HEK293T (cell line): ENCODE data around the gene ICOS.

Experiments
- ARNT ChIP-seq: fragments of 450-650 bp; IDR thresholded peaks from 2 replicates; pipeline ENCODE4 v1.6.1; 2017; ENCODE audit warnings: mild to moderate bottlenecking
- BHLHE40 ChIP-seq: fragments of 450-650 bp; IDR thresholded peaks from 2 replicates; pipeline ENCODE4 v1.6.1; 2016; ENCODE audit warnings: mild to moderate bottlenecking, moderate library complexity, borderline replicate concordance
- FOXA1 ChIP-seq: fragments of 450-650 bp; IDR thresholded peaks from 2 replicates; pipeline ENCODE4 v1.6.1; 2016; ENCODE audit warnings: mild to moderate bottlenecking
- FOXK2 ChIP-seq: fragments of 450-650 bp; IDR thresholded peaks from 2 replicates; pipeline ENCODE4 v1.6.1; 2016; ENCODE audit warnings: mild to moderate bottlenecking
- FOXM1 ChIP-seq: fragments of 450-650 bp; IDR thresholded peaks from 2 replicates; pipeline ENCODE4 v1.6.1; 2017; ENCODE audit warnings: mild to moderate bottlenecking, borderline replicate concordance
- L3MBTL2 ChIP-seq: fragments of 450-650 bp; conservative IDR thresholded peaks from 2 replicates; pipeline ENCODE4 v1.6.1; 2016; ENCODE audit warnings: mild to moderate bottlenecking
- SP1 ChIP-seq: fragments of 450-650 bp; IDR thresholded peaks from 2 replicates; pipeline ENCODE4 v1.6.1; 2017
- SUZ12 ChIP-seq: fragments of 450-650 bp; IDR thresholded peaks from 2 replicates; pipeline ENCODE4 v1.6.1; 2016; ENCODE audit warnings: mild to moderate bottlenecking
- ZNF384 ChIP-seq: fragments of 450-650 bp; IDR thresholded peaks from 2 replicates; pipeline ENCODE4 v1.6.1; 2016

DNA sequence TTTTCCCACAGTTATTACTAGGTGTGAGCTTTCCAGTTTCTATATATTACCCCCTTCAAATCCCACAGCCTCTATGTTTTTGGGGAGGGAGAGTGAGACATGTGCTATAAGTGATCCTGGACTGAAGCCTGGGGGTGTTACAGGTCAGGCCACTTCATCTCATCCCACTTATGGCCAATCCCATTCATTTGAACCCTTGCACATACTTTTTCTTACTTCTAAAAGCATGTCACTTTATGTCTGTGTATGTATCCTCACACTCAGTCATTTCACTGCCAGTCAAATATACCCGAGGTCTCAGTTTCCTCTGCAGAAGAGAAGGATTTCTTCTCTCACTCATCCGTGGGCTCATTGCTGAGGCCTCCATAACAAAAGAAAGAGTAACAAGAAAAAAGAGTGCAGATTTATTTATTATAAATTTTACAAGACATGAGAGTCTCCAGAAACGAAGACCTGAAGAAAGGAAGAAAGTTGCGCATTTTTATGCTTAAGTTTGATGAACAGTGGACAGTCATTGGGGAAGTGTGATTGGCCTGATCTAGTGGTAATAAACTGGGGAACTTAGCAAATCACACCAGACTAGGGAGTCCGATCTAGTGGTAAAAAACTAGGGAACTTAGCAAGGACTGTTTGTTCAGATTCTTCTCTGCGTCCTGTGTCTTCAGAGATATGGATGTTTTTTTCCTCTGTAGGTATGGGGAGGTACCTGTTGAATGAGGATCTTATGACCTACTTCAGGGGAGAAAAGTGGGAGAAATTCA is 52.1 kb downstream of the ICOS start:
- no peak for TF ChIP-seq BHLHE40
- no peak for TF ChIP-seq FOXK2
- no peak for TF ChIP-seq SP1
- no peak for TF ChIP-seq ZNF384
- TF ChIP-seq FOXM1 = no peak
- TF ChIP-seq L3MBTL2 = no peak
- no peak for TF ChIP-seq ARNT
- TF ChIP-seq SUZ12 = no peak
- no peak for TF ChIP-seq FOXA1
